Fibroblast of lung (primary cell): Measurements from ENCODE around the gene CYTL1. TPM values are rescaled to one million over a fixed set of nuclear protein-coding genes. Genes with fewer than 3 reads are reported as not detected.

Experiments
- DNase-seq, 2 donors: peaks; one replicate each; pipeline versions ENCODE4 v3.0.0 to v3.0.0-alpha.2; 2010; ENCODE audit warnings: low read depth in 2 of 2
- H2AFZ ChIP-seq: 2 replicates; pipeline ENCODE4 v1.5.1; 2012; ENCODE audit warnings: low read length, control low read depth, inconsistent platforms
- H3K27ac ChIP-seq: 2 replicates; pipeline ENCODE4 v1.5.1; 2011; ENCODE audit warnings: low read length, control low read depth; ENCODE audit not compliant: insufficient read depth
- H3K27me3 ChIP-seq: 2 replicates; pipeline ENCODE4 v1.5.1; 2011; ENCODE audit warnings: mild to moderate bottlenecking, low read length; ENCODE audit not compliant: control insufficient read depth, insufficient read depth
- H3K36me3 ChIP-seq: 2 replicates; pipeline ENCODE4 v1.5.1; 2011; ENCODE audit warnings: low read length; ENCODE audit not compliant: control insufficient read depth, insufficient read depth
- H3K4me1 ChIP-seq: 2 replicates; pipeline ENCODE4 v1.5.1; 2011; ENCODE audit warnings: low read length; ENCODE audit not compliant: control insufficient read depth, insufficient read depth; ENCODE audit errors: extremely low read depth
- H3K4me2 ChIP-seq: 2 replicates; pipeline ENCODE4 v1.5.1; 2011; ENCODE audit warnings: low read length, control low read depth; ENCODE audit not compliant: insufficient read depth; ENCODE audit errors: extremely low read depth
- H3K4me3 ChIP-seq, 4 experiments: fragments of 200-600 bp in 1 of 4; sonication (generic) in 1 of 4; replicated peaks in 1 of 4; 2 replicates each; pipeline ENCODE4 v1.5.1; 2011 to 2016; ENCODE audit warnings: low read length in 4 of 4, low read depth in 3 of 4, mild to moderate bottlenecking in 3 of 4, control low read depth in 2 of 4, inconsistent platforms in 1 of 4, mixed read lengths in 1 of 4; ENCODE audit not compliant: insufficient read depth in 1 of 4; ENCODE audit errors: control extremely low read depth in 1 of 4
- H3K79me2 ChIP-seq: 2 replicates; pipeline ENCODE4 v1.5.1; 2012; ENCODE audit warnings: mild to moderate bottlenecking, low read length, inconsistent platforms; ENCODE audit not compliant: control insufficient read depth, insufficient read depth
- H3K9ac ChIP-seq: 2 replicates; pipeline ENCODE4 v1.5.1; 2011; ENCODE audit warnings: mild to moderate bottlenecking, low read length, control low read depth; ENCODE audit not compliant: insufficient read depth
- H3K9me3 ChIP-seq: 2 replicates; pipeline ENCODE4 v1.5.1; 2012; ENCODE audit warnings: low read depth, low read length; ENCODE audit not compliant: control insufficient read depth, insufficient read depth
- H4K20me1 ChIP-seq: 2 replicates; pipeline ENCODE4 v1.5.1; 2011; ENCODE audit warnings: low read length; ENCODE audit not compliant: control insufficient read depth, insufficient read depth; ENCODE audit errors: extremely low read depth
- CTCF ChIP-seq, 2 donors: IDR thresholded peaks in 1 of 2; conservative IDR thresholded peaks in 1 of 2; 1 replicate in 1 of 2; 2 replicates in 1 of 2; pipeline ENCODE4 v1.5.1; 2011 to 2012; ENCODE audit warnings: low read length in 2 of 2, control low read depth in 1 of 2, inconsistent platforms in 1 of 2, low read depth in 1 of 2, mild to moderate bottlenecking in 1 of 2
- EZH2 ChIP-seq: IDR thresholded peaks from 2 replicates; pipeline ENCODE4 v1.5.1; 2012; ENCODE audit warnings: low read length, control low read depth, mild to moderate bottlenecking; ENCODE audit errors: missing control alignments
- polyA plus RNA-seq, 2 donors: library from polyadenylated mRNA; depleted of rRNA in 1 of 2; stranded (reverse) in 1 of 2; unstranded in 1 of 2; fragments of >200 nt; gene quantifications; 2 replicates each; pipeline ENCODE4 v1.2.1, GENCODE V29; 2011 to 2012; ENCODE audit warnings: missing spikeins in 1 of 2
- total RNA-seq: library from RNA; depleted of rRNA; stranded (reverse); fragments of >200 nt; gene quantifications from 2 replicates; pipeline ENCODE4 v1.2.1, GENCODE V29; 2014

Gene CYTL1
- total and polyA plus RNA-seq, 2 donors (not counting 1 experiment from before 2014, with no cell fraction given) = 0.17 to 6.9 TPM

- Histone ChIP-seq H3K9ac (no peak overlapping the region), H4K20me1 (no peaks in the 10 kb centered on the region), H3K9me3 (no peaks in the 10 kb centered on the region), H2AFZ (no peak overlapping the region), H3K36me3 (no peaks in the 10 kb centered on the region), H3K4me3 (no peak overlapping the region), H3K27me3 (no peaks in the 10 kb centered on the region), H3K4me2 (no peak overlapping the region), H3K27ac (no peak overlapping the region), H3K4me1 (peaks cover 12% of the 10 kb centered on the region), H3K79me2 (no peaks in the 10 kb centered on the region)
- TF ChIP-seq CTCF (conservative IDR thresholded peaks at IDR 0.05 in 1 of 2, IDR thresholded peaks at IDR 0.05 in 1 of 2; ENCODE audit: low read depth in 1 of 2, low read length in 2 of 2) = no peak
- TF ChIP-seq EZH2 = no peak
- peak in 1 of 2 donors; percentile 76 for DNase-seq
Measured at GRCh38 chr4:5036239-5036638, 17.0 kb upstream of the CYTL1 start.

- Histone ChIP-seq H3K79me2 (no peaks in the 10 kb centered on the region), H3K27me3 (no peaks in the 10 kb centered on the region), H3K9ac (no peak overlapping the region), H3K4me1 (peaks cover 12% of the 10 kb centered on the region), H3K27ac (no peak overlapping the region), H3K36me3 (no peaks in the 10 kb centered on the region), H3K4me3 (no peak overlapping the region), H2AFZ (no peak overlapping the region), H3K9me3 (no peaks in the 10 kb centered on the region), H4K20me1 (no peaks in the 10 kb centered on the region), H3K4me2 (peak overlapping the region; percentile 20)
- TF ChIP-seq CTCF (conservative IDR thresholded peaks at IDR 0.05 in 1 of 2, IDR thresholded peaks at IDR 0.05 in 1 of 2; ENCODE audit: low read depth in 1 of 2, low read length in 2 of 2) = no peak
- no peak for TF ChIP-seq EZH2
- peak in 1 of 2 donors; percentile 32 for DNase-seq
Measured at GRCh38 chr4:5034206-5034605, 14.9 kb upstream of the CYTL1 start.

- no peak overlapping the region for H3K4me2 ChIP-seq
- H4K20me1 ChIP-seq = no peaks in the 10 kb centered on the region
- no peak overlapping the region for H3K4me3 ChIP-seq
- no peaks in the 10 kb centered on the region for H3K79me2 ChIP-seq
- DNase-seq = peak in 1 of 2 donors; percentile 41
- H3K36me3 ChIP-seq = no peaks in the 10 kb centered on the region
- peak overlapping the region; percentile 33 for H2AFZ ChIP-seq
- H3K4me1 ChIP-seq = peaks cover 11% of the 10 kb centered on the region
- no peak overlapping the region for H3K27ac ChIP-seq
- TF ChIP-seq EZH2 = no peak
- TF ChIP-seq CTCF (conservative IDR thresholded peaks at IDR 0.05 in 1 of 2, IDR thresholded peaks at IDR 0.05 in 1 of 2; ENCODE audit: low read depth in 1 of 2, low read length in 2 of 2) = no peak
- H3K9me3 ChIP-seq = no peaks in the 10 kb centered on the region
- no peak overlapping the region for H3K9ac ChIP-seq
- no peaks in the 10 kb centered on the region for H3K27me3 ChIP-seq
Measured at GRCh38 chr4:5033281-5033841, 14.1 kb upstream of the CYTL1 start.
